ENCODE results near the gene USP35. TPM values are rescaled to one million over a fixed set of nuclear protein-coding genes. Genes with fewer than 3 reads are reported as not detected.
A peak's percentile ranks its signal among the peaks of the same experiment; 100 is the strongest.

Gene USP35
- total and polyA plus RNA-seq, 7 donors = 1.3 to 7.1 (median 3.3) TPM

- intact Hi-C loops (cut with DNase I) = no loop called here
- ATAC-seq (peak; percentile 65 to 90 (median 82)), DNase-seq (no peak)
- Histone ChIP-seq H3K27ac (no peak overlapping the region), H3K4me1 (no peaks in the 10 kb centered on the region), H3K9me3 (no peaks in the 10 kb centered on the region), H3K36me3 (ENCODE audit: insufficient read depth in 1 of 2, low read depth in 1 of 2) (peaks cover 0 to 29% of the 10 kb centered on the region in 2 donors), H3K4me3 (no peak overlapping the region), H3K27me3 (ENCODE audit: insufficient read depth in 3 of 3, low read length in 2 of 3) (no peaks in the 10 kb centered on the region)
- 67 to 76% (median 68%) methylated on average over 9 of the region's 9 CpGs for WGBS, 3 donors
- no peak for TF ChIP-seq CTCF (IDR thresholded peaks at IDR 0.05)
These were observed 12.5 kb downstream of the USP35 start for GRCh38 chr11:78201096-78201818.

- H3K9me3 ChIP-seq = no peaks in the 10 kb centered on the region
- no peak overlapping the region for H3K4me3 ChIP-seq
- no peak overlapping the region for H3K27ac ChIP-seq
- no peaks in the 10 kb centered on the region for H3K27me3 ChIP-seq (ENCODE audit: insufficient read depth in 3 of 3, low read length in 2 of 3)
- H3K36me3 ChIP-seq (ENCODE audit: insufficient read depth in 1 of 2, low read depth in 1 of 2) = peaks cover 0 to 29% of the 10 kb centered on the region in 2 donors
- intact Hi-C loops (cut with DNase I) = no loop called here
- no peaks in the 10 kb centered on the region for H3K4me1 ChIP-seq
- DNase-seq = no peak
- WGBS, 3 donors = 57 to 78% (median 78%) methylated on average over 3 of the region's 3 CpGs
- no peak for TF ChIP-seq CTCF (IDR thresholded peaks at IDR 0.05)
- ATAC-seq = no peak
These were observed 14.0 kb downstream of the USP35 start for GRCh38 chr11:78202733-78203167.

GRCh38 chr11:78203184-78203583 is 14.5 kb downstream of the USP35 start:
- no peak overlapping the region for H3K27ac ChIP-seq
- H3K4me1 ChIP-seq = peaks cover 1% of the 10 kb centered on the region
- H3K9me3 ChIP-seq = no peaks in the 10 kb centered on the region
- intact Hi-C loops (cut with DNase I) = no loop called here
- WGBS, 3 donors = 89 to 91% (median 91%) methylated on average over 10 of the region's 10 CpGs
- ATAC-seq (no peak), DNase-seq (no peak)
- no peaks in the 10 kb centered on the region for H3K27me3 ChIP-seq (ENCODE audit: insufficient read depth in 3 of 3, low read length in 2 of 3)
- no peak for TF ChIP-seq CTCF (IDR thresholded peaks at IDR 0.05)
- peaks cover 0 to 25% of the 10 kb centered on the region in 2 donors for H3K36me3 ChIP-seq (ENCODE audit: insufficient read depth in 1 of 2, low read depth in 1 of 2)
- H3K4me3 ChIP-seq = no peak overlapping the region

DNA sequence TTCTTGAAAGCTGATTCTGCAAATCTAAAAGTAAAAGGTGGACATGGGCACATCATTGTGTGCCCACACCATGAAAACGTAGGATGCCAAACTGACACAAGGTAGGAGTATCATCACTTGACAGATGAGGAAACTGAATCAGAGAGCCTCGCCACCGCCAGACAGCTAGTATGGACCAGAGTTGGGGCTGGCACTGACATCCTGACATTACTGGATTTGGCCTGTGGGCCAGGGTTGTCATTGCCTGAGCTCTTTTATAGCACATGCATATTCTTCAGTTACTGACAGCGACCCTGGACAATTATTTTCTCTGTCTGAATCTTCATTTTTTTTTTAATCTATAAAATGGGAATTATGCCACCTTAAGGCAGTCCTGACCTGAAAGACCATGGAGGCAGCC is 16.5 kb downstream of the USP35 start:
- 94 to 96% (median 95%) methylated on average over 4 of the region's 4 CpGs for WGBS, 3 donors
- H3K4me1 ChIP-seq = peaks cover 8% of the 10 kb centered on the region
- H3K36me3 ChIP-seq (ENCODE audit: insufficient read depth in 1 of 2, low read depth in 1 of 2) = peaks cover 0 to 25% of the 10 kb centered on the region in 2 donors
- intact Hi-C loops (cut with DNase I) = no loop called here
- no peak for TF ChIP-seq CTCF (IDR thresholded peaks at IDR 0.05)
- H3K27me3 ChIP-seq (ENCODE audit: insufficient read depth in 3 of 3, low read length in 2 of 3) = no peaks in the 10 kb centered on the region
- H3K27ac ChIP-seq = no peak overlapping the region
- H3K4me3 ChIP-seq = no peak overlapping the region
- no peaks in the 10 kb centered on the region for H3K9me3 ChIP-seq
- no peak for ATAC-seq
- DNase-seq = no peak

DNA sequence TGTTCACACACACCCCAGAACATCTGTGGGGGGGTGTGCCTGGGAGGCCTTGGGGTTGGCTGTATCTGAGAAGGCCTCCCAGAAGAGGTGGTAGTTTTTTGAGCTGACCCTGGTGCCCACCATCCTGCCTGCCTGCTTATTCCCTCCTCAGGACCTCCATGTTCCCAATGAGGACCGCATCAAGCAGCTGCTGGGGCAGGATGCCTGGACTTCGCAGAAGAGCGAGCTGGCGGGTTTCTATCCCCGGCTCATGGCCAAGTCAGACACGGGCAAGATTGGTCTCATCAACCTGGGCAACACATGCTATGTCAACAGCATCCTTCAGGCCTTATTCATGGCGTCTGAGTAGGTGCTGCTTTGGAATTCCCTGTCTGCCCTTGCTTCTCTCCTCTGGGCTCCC is 17.0 kb downstream of the USP35 start:
- H3K9me3 ChIP-seq = no peaks in the 10 kb centered on the region
- peaks cover 8% of the 10 kb centered on the region for H3K4me1 ChIP-seq
- intact Hi-C loops (cut with DNase I) = no loop called here
- TF ChIP-seq CTCF (IDR thresholded peaks at IDR 0.05) = no peak
- ATAC-seq = no peak
- no peak overlapping the region for H3K4me3 ChIP-seq
- no peaks in the 10 kb centered on the region for H3K27me3 ChIP-seq (ENCODE audit: insufficient read depth in 3 of 3, low read length in 2 of 3)
- H3K27ac ChIP-seq = no peak overlapping the region
- WGBS, 3 donors = 75 to 81% (median 78%) methylated on average over 7 of the region's 7 CpGs
- peaks cover 0 to 28% of the 10 kb centered on the region in 2 donors for H3K36me3 ChIP-seq (ENCODE audit: insufficient read depth in 1 of 2, low read depth in 1 of 2)
- DNase-seq = no peak
